Smooth muscle cell (in vitro differentiated cells): ENCODE data around the gene FBXO3. TPM values are rescaled to one million over a fixed set of nuclear protein-coding genes. Genes with fewer than 3 reads are reported as not detected.

Experiments
- DNase-seq: peaks from one replicate; lab custom pipeline; 2025; ENCODE audit not compliant: unreplicated experiment; lab: John Stamatoyannopoulos, UW
- H2AFZ ChIP-seq: fragments of 200-600 bp; sonication (generic); 2 replicates; pipeline ENCODE4 v1.6.0; 2016; ENCODE audit warnings: antibody characterized with exemption, low read depth, mild to moderate bottlenecking
- H3F3A ChIP-seq: fragments of 200-600 bp; sonication (generic); 2 replicates; pipeline ENCODE4 v1.6.0; 2017; ENCODE audit warnings: antibody characterized with exemption, low read depth
- H3K27ac ChIP-seq: fragments of 200-600 bp; sonication (generic); 2 replicates; pipeline ENCODE4 v1.5.1; 2016; ENCODE audit warnings: low read depth, mild to moderate bottlenecking
- H3K27me3 ChIP-seq: fragments of 200-600 bp; sonication (generic); 2 replicates; pipeline ENCODE4 v1.6.1; 2016; ENCODE audit warnings: low read depth, mild to moderate bottlenecking
- H3K36me3 ChIP-seq: fragments of 200-600 bp; sonication (generic); 2 replicates; pipeline ENCODE4 v1.5.1; 2016; ENCODE audit warnings: low read depth
- H3K4me1 ChIP-seq: fragments of 200-600 bp; sonication (generic); 2 replicates; pipeline ENCODE4 v1.5.1; 2016; ENCODE audit warnings: low read depth
- H3K4me2 ChIP-seq: fragments of 200-600 bp; sonication (generic); 2 replicates; pipeline ENCODE4 v1.6.0; 2016; ENCODE audit warnings: mild to moderate bottlenecking
- H3K4me3 ChIP-seq: fragments of 200-600 bp; sonication (generic); 2 replicates; pipeline ENCODE4 v1.5.1; 2016; ENCODE audit warnings: mild to moderate bottlenecking
- H3K79me2 ChIP-seq: fragments of 200-600 bp; sonication (generic); 2 replicates; pipeline ENCODE4 v1.6.0; 2016; ENCODE audit warnings: low read depth, mild to moderate bottlenecking
- H3K9ac ChIP-seq: fragments of 200-600 bp; sonication (generic); 2 replicates; pipeline ENCODE4 v1.6.0; 2016; ENCODE audit warnings: low read depth
- H3K9me3 ChIP-seq: fragments of 200-600 bp; sonication (generic); replicated peaks from 2 replicates; pipeline ENCODE4 v1.5.1; 2016; ENCODE audit warnings: low read depth
- H4K20me1 ChIP-seq: fragments of 200-600 bp; sonication (generic); 2 replicates; pipeline ENCODE4 v1.6.0; 2016; ENCODE audit warnings: low read depth
- WGBS: methylation state at CpG from one replicate; pipeline ENCODE4 v1.1.7; 2016; ENCODE audit warnings: low lambda C conversion rate; 5-methylcytosine and 5-hydroxymethylcytosine counted together
- polyA plus RNA-seq: library from polyadenylated mRNA; unstranded; fragments of >200 nt; fragmentation: Nextera tagmentation; extraction: Ambion mirVana; gene quantifications from 2 replicates; pipeline ENCODE4 v1.2.1, GENCODE V29; 2016
- total RNA-seq: library from RNA; depleted of rRNA; stranded (reverse); fragments of >200 nt; gene quantifications from 2 replicates; pipeline ENCODE4 v1.2.3, GENCODE V29; 2014
- TF ChIP-seq, protein P1 (sequence below): fragments of 200-600 bp; sonication (generic); IDR thresholded peaks from 2 replicates; pipeline ENCODE4 v1.5.1; 2017; ENCODE audit warnings: borderline replicate concordance, mild to moderate bottlenecking, antibody characterized with exemption; ENCODE audit not compliant: insufficient read depth, poor library complexity, severe bottlenecking

FBXO3 gene
- total and polyA plus RNA-seq, 2 experiments from 2014 or later = 28.8 to 63.6 TPM

DNA sequence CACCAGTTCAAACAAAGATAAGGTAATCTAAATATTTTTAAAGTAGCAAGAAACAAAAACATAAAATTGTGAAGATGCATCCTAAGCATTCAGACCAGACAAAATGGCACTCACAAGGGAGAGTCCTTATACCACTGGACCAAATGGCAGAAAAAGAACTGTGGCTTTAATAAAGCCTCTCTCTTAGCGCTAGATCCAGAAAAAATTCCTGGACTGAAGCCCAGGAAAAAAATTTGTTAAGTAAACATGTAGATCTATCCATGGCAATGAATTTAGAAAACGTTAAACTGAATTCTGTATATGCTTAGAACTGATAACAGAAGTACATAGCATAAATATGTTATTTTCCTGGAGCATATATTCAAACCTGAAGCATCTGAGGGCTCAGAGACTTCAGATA lies 26.3 kb downstream of the FBXO3 start:
- Histone ChIP-seq H3K4me3 (no peak overlapping the region), H3K4me1 (no peaks in the 10 kb centered on the region), H3K36me3 (no peaks in the 10 kb centered on the region), H3K9me3 (no peaks in the 10 kb centered on the region), H2AFZ (no peak overlapping the region), H3F3A (no peaks in the 10 kb centered on the region), H3K27ac (no peak overlapping the region), H3K27me3 (no peaks in the 10 kb centered on the region), H3K9ac (no peak overlapping the region), H4K20me1 (no peaks in the 10 kb centered on the region), H3K79me2 (no peaks in the 10 kb centered on the region), H3K4me2 (no peak overlapping the region)
- TF ChIP-seq, protein P1, sequence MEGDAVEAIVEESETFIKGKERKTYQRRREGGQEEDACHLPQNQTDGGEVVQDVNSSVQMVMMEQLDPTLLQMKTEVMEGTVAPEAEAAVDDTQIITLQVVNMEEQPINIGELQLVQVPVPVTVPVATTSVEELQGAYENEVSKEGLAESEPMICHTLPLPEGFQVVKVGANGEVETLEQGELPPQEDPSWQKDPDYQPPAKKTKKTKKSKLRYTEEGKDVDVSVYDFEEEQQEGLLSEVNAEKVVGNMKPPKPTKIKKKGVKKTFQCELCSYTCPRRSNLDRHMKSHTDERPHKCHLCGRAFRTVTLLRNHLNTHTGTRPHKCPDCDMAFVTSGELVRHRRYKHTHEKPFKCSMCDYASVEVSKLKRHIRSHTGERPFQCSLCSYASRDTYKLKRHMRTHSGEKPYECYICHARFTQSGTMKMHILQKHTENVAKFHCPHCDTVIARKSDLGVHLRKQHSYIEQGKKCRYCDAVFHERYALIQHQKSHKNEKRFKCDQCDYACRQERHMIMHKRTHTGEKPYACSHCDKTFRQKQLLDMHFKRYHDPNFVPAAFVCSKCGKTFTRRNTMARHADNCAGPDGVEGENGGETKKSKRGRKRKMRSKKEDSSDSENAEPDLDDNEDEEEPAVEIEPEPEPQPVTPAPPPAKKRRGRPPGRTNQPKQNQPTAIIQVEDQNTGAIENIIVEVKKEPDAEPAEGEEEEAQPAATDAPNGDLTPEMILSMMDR = no peak
- DNase-seq = no peak
- WGBS = 41% methylated on average over 2 of the region's 2 CpGs

DNA sequence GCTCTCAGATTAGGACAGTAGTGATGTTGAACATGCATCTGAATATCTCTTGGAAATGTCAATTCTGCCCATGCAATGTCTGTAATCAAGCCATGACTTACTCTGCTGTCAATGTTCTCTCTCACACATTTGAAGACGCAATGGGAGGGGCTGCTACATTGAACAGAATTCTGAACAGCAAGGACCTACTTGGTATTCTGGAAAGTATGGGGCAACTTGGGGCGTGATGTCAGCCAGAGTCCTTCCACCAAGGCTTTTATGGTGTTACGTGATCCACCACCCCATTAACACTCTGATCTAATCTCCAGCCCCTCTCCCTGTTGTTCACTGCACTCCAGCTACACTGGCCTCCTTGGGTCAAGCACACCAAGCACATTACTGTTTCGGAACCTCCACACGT lies 31.0 kb downstream of the FBXO3 start:
- no peak for DNase-seq
- Histone ChIP-seq H3K4me1 (no peaks in the 10 kb centered on the region), H4K20me1 (no peaks in the 10 kb centered on the region), H3K36me3 (no peaks in the 10 kb centered on the region), H3K27ac (no peak overlapping the region), H3K4me2 (no peak overlapping the region), H3K9me3 (no peaks in the 10 kb centered on the region), H2AFZ (no peak overlapping the region), H3K9ac (no peak overlapping the region), H3F3A (no peaks in the 10 kb centered on the region), H3K79me2 (no peaks in the 10 kb centered on the region), H3K27me3 (no peaks in the 10 kb centered on the region), H3K4me3 (no peak overlapping the region)
- TF ChIP-seq, protein P1 = no peak
- WGBS = 75% methylated on average over 5 of the region's 5 CpGs

DNA sequence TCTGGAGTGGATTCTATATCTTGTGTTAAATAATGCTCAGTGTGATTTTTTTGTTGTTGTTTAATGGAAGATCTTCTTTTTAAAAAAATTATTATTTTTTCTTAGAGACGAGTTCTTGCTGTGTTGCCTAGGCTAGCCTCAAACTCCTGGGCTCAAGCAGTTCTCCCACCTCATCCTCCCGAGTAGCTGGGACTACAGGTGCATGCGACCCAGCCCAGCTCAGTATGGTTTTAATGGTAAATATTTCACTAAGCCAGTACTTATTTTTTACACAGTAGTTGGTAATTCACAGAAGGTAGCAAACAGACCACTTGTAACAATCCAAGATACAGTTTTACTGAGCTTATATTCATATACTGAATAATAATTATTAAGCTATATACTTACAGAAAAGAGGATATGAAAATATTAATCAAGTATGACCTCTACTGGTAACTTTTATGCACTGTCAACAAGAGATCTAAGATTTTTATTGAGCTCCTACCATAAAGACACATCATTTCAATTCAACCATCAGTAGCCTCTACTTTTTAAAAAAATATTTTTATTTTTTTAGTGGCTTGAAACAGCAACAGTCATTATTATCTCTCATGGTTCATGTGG lies 32.0 kb downstream of the FBXO3 start:
- Histone ChIP-seq H3K9me3 (no peaks in the 10 kb centered on the region), H4K20me1 (no peaks in the 10 kb centered on the region), H2AFZ (no peak overlapping the region), H3K79me2 (no peaks in the 10 kb centered on the region), H3K4me1 (no peaks in the 10 kb centered on the region), H3K4me3 (no peak overlapping the region), H3F3A (no peaks in the 10 kb centered on the region), H3K36me3 (no peaks in the 10 kb centered on the region), H3K9ac (no peak overlapping the region), H3K27me3 (no peaks in the 10 kb centered on the region), H3K27ac (no peak overlapping the region), H3K4me2 (no peak overlapping the region)
- no peak for DNase-seq
- TF ChIP-seq, protein P1 = peak; percentile 55
- WGBS = 92% methylated on average over 3 of the region's 3 CpGs

- TF ChIP-seq, protein P1 = no peak
- no peak for DNase-seq
- no peak overlapping the region for H3K4me2 ChIP-seq
- H3K27ac ChIP-seq = no peak overlapping the region
- H3K4me3 ChIP-seq = no peak overlapping the region
- H3K9me3 ChIP-seq = no peaks in the 10 kb centered on the region
- no peak overlapping the region for H3K9ac ChIP-seq
- H2AFZ ChIP-seq = no peak overlapping the region
- H3K4me1 ChIP-seq = peaks cover 3% of the 10 kb centered on the region
- no peaks in the 10 kb centered on the region for H3F3A ChIP-seq
- H3K79me2 ChIP-seq = no peaks in the 10 kb centered on the region
- H3K36me3 ChIP-seq = no peaks in the 10 kb centered on the region
- H3K27me3 ChIP-seq = no peaks in the 10 kb centered on the region
- H4K20me1 ChIP-seq = no peaks in the 10 kb centered on the region
- 91% methylated on average over 7 of the region's 7 CpGs for WGBS
Observed at GRCh38 chr11:33741806-33742205, 32.5 kb downstream of the FBXO3 start.
